IMR-90 (cell line): ENCODE measurements around the gene RXYLT1. TPM values are rescaled to one million over a fixed set of nuclear protein-coding genes. Genes with fewer than 3 reads are reported as not detected.

Experiments used
- ATAC-seq: fragments of 200-7000 bp; cut with Tn5 transposase; 2 replicates; pipeline ENCODE4 v1.9.1; 2020; ENCODE audit warnings: low read depth, mild to moderate bottlenecking, moderate library complexity
- BruUV-seq: library from RNA; stranded (reverse); fragments of 400-500 nt; replicated peaks from 2 replicates; lab custom pipeline; 2021; lab: Mats Ljungman, UMichigan
- CTCF ChIA-PET: fragments of 300-600 bp; formaldehyde crosslinking; extraction: SDS; loops from one replicate; lab custom pipeline; 2021; ENCODE audit warnings: antibody characterized with exemption; lab: Yijun Ruan, JAX
- POLR2A ChIA-PET: fragments of 300-600 bp; sonication (Branson Sonifier 250); formaldehyde crosslinking; loops from one replicate; lab custom pipeline; 2022; ENCODE audit warnings: antibody characterized with exemption; ENCODE audit not compliant: unreplicated experiment; lab: Charles Lee
- DNase-seq: peaks from one replicate; pipeline ENCODE4 v3.0.0; 2013
- H2AFZ ChIP-seq: replicated peaks from 2 replicates; pipeline ENCODE3; 2013; ENCODE audit warnings: low read length, mild to moderate bottlenecking; ENCODE audit not compliant: poor library complexity
- H2AK5ac ChIP-seq: 2 replicates; pipeline ENCODE4 v1.6.1; 2013; ENCODE audit warnings: low read depth, low read length, inconsistent platforms
- H2AK9ac ChIP-seq: replicated peaks from 2 replicates; pipeline ENCODE3; 2013; ENCODE audit warnings: mild to moderate bottlenecking, low read depth, low read length, moderate library complexity; ENCODE audit not compliant: poor library complexity
- H2BK120ac ChIP-seq: 2 replicates; pipeline ENCODE4 v1.6.1; 2013; ENCODE audit warnings: low read depth, low read length, inconsistent platforms
- H2BK15ac ChIP-seq: 3 replicates; pipeline ENCODE4 v1.6.1; 2013; ENCODE audit warnings: low read depth, low read length, inconsistent platforms
- H2BK20ac ChIP-seq: 2 replicates; pipeline ENCODE4 v1.6.1; 2013; ENCODE audit warnings: low read depth, mild to moderate bottlenecking, inconsistent platforms, low read length, moderate library complexity
- H2BK5ac ChIP-seq: 2 replicates; pipeline ENCODE4 v1.6.1; 2013; ENCODE audit warnings: mild to moderate bottlenecking, low read depth, low read length, inconsistent platforms; ENCODE audit not compliant: poor library complexity, severe bottlenecking
- H3K14ac ChIP-seq: replicated peaks from 2 replicates; pipeline ENCODE4 v1.6.1; 2013; ENCODE audit warnings: low read depth, low read length, inconsistent platforms
- H3K18ac ChIP-seq: 2 replicates; pipeline ENCODE4 v1.6.1; 2013; ENCODE audit warnings: low read depth, low read length, control low read depth
- H3K23ac ChIP-seq: 2 replicates; pipeline ENCODE4 v1.6.1; 2013; ENCODE audit warnings: low read depth, low read length, inconsistent platforms
- H3K27ac ChIP-seq: 2 replicates; pipeline ENCODE4 v1.5.1; 2013; ENCODE audit warnings: mild to moderate bottlenecking, control low read depth, low read length; ENCODE audit not compliant: insufficient read depth
- H3K27me3 ChIP-seq: 2 replicates; pipeline ENCODE4 v1.6.1; 2013; ENCODE audit warnings: low read length; ENCODE audit not compliant: control insufficient read depth, insufficient read depth
- H3K36me3 ChIP-seq: 2 replicates; pipeline ENCODE4 v1.6.1; 2013; ENCODE audit warnings: low read length, mixed read lengths; ENCODE audit not compliant: control insufficient read depth, insufficient read depth
- H3K4ac ChIP-seq: 2 replicates; pipeline ENCODE4 v1.6.1; 2013; ENCODE audit warnings: low read depth, low read length, inconsistent platforms
- H3K4me1 ChIP-seq: 2 replicates; pipeline ENCODE4 v1.6.1; 2013; ENCODE audit warnings: low read length, mixed read lengths; ENCODE audit not compliant: control insufficient read depth, insufficient read depth
- H3K4me2 ChIP-seq: 2 replicates; pipeline ENCODE4 v1.6.1; 2013; ENCODE audit warnings: low read depth, mild to moderate bottlenecking, control low read depth, low read length, moderate library complexity
- H3K4me3 ChIP-seq: 2 replicates; pipeline ENCODE4 v1.5.1; 2013; ENCODE audit warnings: low read depth, mild to moderate bottlenecking, control low read depth, low read length, moderate library complexity; ENCODE audit not compliant: insufficient read depth
- H3K56ac ChIP-seq: 2 replicates; pipeline ENCODE4 v1.6.1; 2013; ENCODE audit warnings: low read length, inconsistent platforms; ENCODE audit not compliant: insufficient read depth; ENCODE audit errors: extremely low read depth
- H3K79me1 ChIP-seq, 2 experiments: 2 replicates each; pipeline ENCODE4 v1.6.1; 2013; ENCODE audit warnings: low read length in 2 of 2, inconsistent platforms in 1 of 2, low read depth in 1 of 2
- H3K9ac ChIP-seq: 2 replicates; pipeline ENCODE4 v1.6.1; 2013; ENCODE audit warnings: low read depth, low read length, control low read depth
- H3K9me1 ChIP-seq: 2 replicates; pipeline ENCODE4 v1.6.1; 2013; ENCODE audit warnings: low read length, inconsistent platforms; ENCODE audit not compliant: insufficient read depth
- H3K9me3 ChIP-seq: 2 replicates; pipeline ENCODE4 v1.6.1; 2013; ENCODE audit warnings: low read length; ENCODE audit not compliant: control insufficient read depth, insufficient read depth
- H4K20me1 ChIP-seq: 2 replicates; pipeline ENCODE4 v1.6.1; 2013; ENCODE audit warnings: low read length, inconsistent platforms; ENCODE audit not compliant: insufficient read depth
- H4K5ac ChIP-seq: 2 replicates; pipeline ENCODE4 v1.6.1; 2013; ENCODE audit warnings: mild to moderate bottlenecking, low read depth, low read length, control low read depth
- H4K8ac ChIP-seq, 2 experiments: 2 replicates each; pipeline ENCODE4 v1.6.1; 2013; ENCODE audit warnings: low read depth in 2 of 2, low read length in 2 of 2, control low read depth in 1 of 2, inconsistent platforms in 1 of 2
- H4K91ac ChIP-seq: 2 replicates; pipeline ENCODE4 v1.6.1; 2013; ENCODE audit warnings: low read depth, low read length, inconsistent platforms; ENCODE audit not compliant: insufficient read depth
- CHD1 ChIP-seq: IDR thresholded peaks from 2 replicates; pipeline ENCODE4 v1.6.1; 2012; ENCODE audit warnings: low read depth, low read length, improper control_type of control experiment
- FOS ChIP-seq: fragments of 150-350 bp; IDR thresholded peaks from 2 replicates; pipeline ENCODE4 v1.6.1; 2016; ENCODE audit warnings: low read depth, low read length
- RCOR1 ChIP-seq: IDR thresholded peaks from 2 replicates; pipeline ENCODE4 v1.6.1; 2012; ENCODE audit warnings: mild to moderate bottlenecking, low read length, improper control_type of control experiment; ENCODE audit not compliant: insufficient replicate concordance
- SMC3 ChIP-seq: fragments of 150-350 bp; IDR thresholded peaks from 2 replicates; pipeline ENCODE4 v1.6.1; 2016; ENCODE audit warnings: low read depth, mild to moderate bottlenecking, antibody characterized with exemption, low read length, moderate library complexity
- dilution Hi-C: fragments of 300-500 bp; cut with HindIII; formaldehyde crosslinking; loops from one replicate; pipeline ENCODE4 v1.14.3; 2018; ENCODE audit warnings: low sequenced_read_pairs; ENCODE audit not compliant: unreplicated experiment
- in situ Hi-C: fragments of 300-500 bp; cut with MboI; formaldehyde crosslinking; loops from 3 replicates; pipeline ENCODE4 v1.14.3; 2019; ENCODE audit warnings: low sequenced_read_pairs, inconsistent platforms, mixed read lengths
- intact Hi-C: fragments of 100-400 bp; cut with micrococcal nuclease; formaldehyde crosslinking; loops from 2 replicates; pipeline ENCODE4 v1.10.0; 2022
- polyA plus RNA-seq, 3 experiments: library from polyadenylated mRNA; depleted of rRNA; stranded (reverse); fragments of >200 nt; gene quantifications; 2 replicates each; pipeline ENCODE4 v1.2.3, GENCODE V29; 2012; ENCODE audit warnings: low replicate concordance in 1 of 3
- total RNA-seq: library from RNA; depleted of rRNA; stranded (reverse); fragments of >200 nt; gene quantifications from 2 replicates; pipeline ENCODE4 v1.2.3, GENCODE V29; 2012

The RXYLT1 gene
- total and polyA plus RNA-seq, 2 of the 4 experiments (the other 2 are of a cell fraction), result 9.0 to 9.5 TPM

DNA sequence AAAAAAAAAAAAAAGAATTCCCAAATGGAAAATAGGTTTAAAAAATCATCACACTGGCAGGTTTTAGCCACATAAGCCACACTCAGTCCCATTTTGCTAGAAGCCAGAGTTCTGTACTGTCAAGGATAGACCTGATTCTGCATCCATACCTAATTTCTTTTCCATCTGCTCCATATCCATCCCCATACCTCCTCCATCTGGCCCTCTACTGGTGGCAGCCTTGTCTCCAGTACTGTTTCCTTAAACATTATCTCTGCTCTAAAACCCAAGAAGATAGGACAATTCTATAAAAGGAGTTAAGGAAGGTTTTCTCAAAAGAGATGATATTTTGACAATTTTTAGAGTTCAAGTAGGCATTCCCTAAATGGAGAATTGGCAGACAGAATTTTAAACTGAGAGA is 26.0 kb upstream of the RXYLT1 start:
- ChIA-PET POLR2A (no interaction called here), CTCF (interaction anchor here (1.0 kb wide), 1 partner anchor 13 kb away, joined by 7 read pairs; no protein-coding TSS in a partner anchor)
- Histone ChIP-seq H3K4ac (no peak overlapping the region), H3K18ac (no peak overlapping the region), H3K9ac (no peak overlapping the region), H2AK5ac (no peak overlapping the region), H3K9me1 (no peaks in the 10 kb centered on the region), H3K36me3 (no peaks in the 10 kb centered on the region), H3K27me3 (peaks cover 6% of the 10 kb centered on the region), H3K56ac (no peak overlapping the region), H3K14ac (no peak overlapping the region), H3K79me1 (no peaks in the 10 kb centered on the region), H2BK120ac (no peak overlapping the region), H4K8ac (no peak overlapping the region), H2AK9ac (no peak overlapping the region), H2BK15ac (no peak overlapping the region), H3K23ac (no peak overlapping the region), H3K4me2 (no peak overlapping the region), H2AFZ (no peak overlapping the region), H3K27ac (no peak overlapping the region), H2BK5ac (no peak overlapping the region), H4K20me1 (no peaks in the 10 kb centered on the region), H3K4me3 (no peak overlapping the region), H2BK20ac (no peak overlapping the region), H3K4me1 (no peaks in the 10 kb centered on the region), H4K91ac (no peak overlapping the region), H3K9me3 (no peaks in the 10 kb centered on the region), H4K5ac (no peak overlapping the region)
- no TSS peak for BruUV-seq
- in situ Hi-C loops (no loop called here), intact Hi-C loops (no loop called here), dilution Hi-C loops (no loop called here)
- DNase-seq, result no peak
- TF ChIP-seq CHD1 (no peak), RCOR1 (no peak), FOS (no peak), SMC3 (no peak)
- ATAC-seq, result no peak
